ENCODE measurements around the gene LRRC8D. TPM values are rescaled to one million over a fixed set of nuclear protein-coding genes. Genes with fewer than 3 reads are reported as not detected.

LRRC8D gene
- total and polyA plus RNA-seq, 8 donors = 14.3 to 23.6 (median 17.0) TPM

DNA sequence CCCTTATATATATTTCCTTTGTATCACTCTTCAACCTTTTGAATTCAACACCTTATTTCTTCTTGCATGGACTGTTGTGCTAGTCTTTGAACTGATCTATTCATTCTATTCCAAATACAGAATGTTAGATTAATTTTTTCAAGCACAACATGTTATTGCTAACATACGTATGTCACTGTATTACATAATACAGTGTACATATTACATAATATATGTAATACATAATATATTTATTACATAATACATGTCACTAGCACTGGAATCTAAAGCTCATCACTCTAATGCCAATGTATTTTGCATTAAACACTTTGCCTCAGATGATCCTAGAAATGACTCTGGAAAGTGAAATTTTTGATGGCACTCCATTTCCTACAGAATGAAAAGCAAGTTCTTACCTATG lies 59.8 kb downstream of the LRRC8D start:
- no peak for DNase-seq
- Histone ChIP-seq H3K4me1 (no peaks in the 10 kb centered on the region), H3K27me3 (no peaks in the 10 kb centered on the region), H3K4me3 (no peak overlapping the region), H3K27ac (no peak overlapping the region), H3K36me3 (peaks cover 0 to 3% of the 10 kb centered on the region in 2 donors), H3K9me3 (peaks cover 0 to 15% of the 10 kb centered on the region in 2 donors)
- no peak for ATAC-seq
- intact Hi-C loops (cut with DNase I) = no loop called here
- TF ChIP-seq, protein P1, sequence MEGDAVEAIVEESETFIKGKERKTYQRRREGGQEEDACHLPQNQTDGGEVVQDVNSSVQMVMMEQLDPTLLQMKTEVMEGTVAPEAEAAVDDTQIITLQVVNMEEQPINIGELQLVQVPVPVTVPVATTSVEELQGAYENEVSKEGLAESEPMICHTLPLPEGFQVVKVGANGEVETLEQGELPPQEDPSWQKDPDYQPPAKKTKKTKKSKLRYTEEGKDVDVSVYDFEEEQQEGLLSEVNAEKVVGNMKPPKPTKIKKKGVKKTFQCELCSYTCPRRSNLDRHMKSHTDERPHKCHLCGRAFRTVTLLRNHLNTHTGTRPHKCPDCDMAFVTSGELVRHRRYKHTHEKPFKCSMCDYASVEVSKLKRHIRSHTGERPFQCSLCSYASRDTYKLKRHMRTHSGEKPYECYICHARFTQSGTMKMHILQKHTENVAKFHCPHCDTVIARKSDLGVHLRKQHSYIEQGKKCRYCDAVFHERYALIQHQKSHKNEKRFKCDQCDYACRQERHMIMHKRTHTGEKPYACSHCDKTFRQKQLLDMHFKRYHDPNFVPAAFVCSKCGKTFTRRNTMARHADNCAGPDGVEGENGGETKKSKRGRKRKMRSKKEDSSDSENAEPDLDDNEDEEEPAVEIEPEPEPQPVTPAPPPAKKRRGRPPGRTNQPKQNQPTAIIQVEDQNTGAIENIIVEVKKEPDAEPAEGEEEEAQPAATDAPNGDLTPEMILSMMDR (IDR thresholded peaks at IDR 0.05) = no peak

DNA sequence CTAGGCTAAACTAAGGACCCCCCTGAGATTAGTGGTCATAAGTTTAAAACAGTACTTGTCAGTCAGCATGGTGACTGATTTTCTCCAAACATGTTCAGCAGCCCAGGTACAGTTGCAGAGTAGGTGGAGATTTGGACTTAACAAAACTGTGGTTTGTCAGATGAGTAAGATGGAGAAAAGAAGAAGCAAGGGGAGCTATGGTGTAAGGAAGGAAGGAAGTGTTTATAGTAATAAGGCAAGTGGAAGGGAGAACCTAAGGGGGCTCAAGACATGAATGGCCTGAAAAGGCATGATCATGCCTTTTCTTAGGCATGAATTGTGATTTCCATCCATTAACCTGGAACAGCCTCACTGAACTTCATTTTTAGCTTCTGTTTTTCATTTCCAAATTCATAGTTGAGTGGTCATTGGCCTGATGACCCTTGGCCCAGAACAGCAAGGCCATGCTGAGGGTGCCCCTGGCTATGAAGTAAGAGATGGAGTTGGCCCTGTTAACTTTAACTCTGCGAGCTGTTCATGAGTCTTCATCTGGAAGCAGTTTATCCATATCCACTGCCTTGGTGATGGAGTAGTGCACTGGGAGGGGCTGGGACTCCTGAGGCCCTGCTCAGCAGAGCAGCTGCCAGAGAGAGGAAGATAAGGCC lies 60.7 kb downstream of the LRRC8D start:
- H3K27me3 ChIP-seq = no peaks in the 10 kb centered on the region
- H3K9me3 ChIP-seq = peaks cover 0 to 15% of the 10 kb centered on the region in 2 donors
- H3K4me1 ChIP-seq = no peaks in the 10 kb centered on the region
- no peak for DNase-seq
- no peak for ATAC-seq
- TF ChIP-seq, protein P1 (IDR thresholded peaks at IDR 0.05) = no peak
- no peak overlapping the region for H3K4me3 ChIP-seq
- intact Hi-C loops (cut with DNase I) = no loop called here
- peaks cover 0 to 3% of the 10 kb centered on the region in 2 donors for H3K36me3 ChIP-seq
- H3K27ac ChIP-seq = no peak overlapping the region

DNA sequence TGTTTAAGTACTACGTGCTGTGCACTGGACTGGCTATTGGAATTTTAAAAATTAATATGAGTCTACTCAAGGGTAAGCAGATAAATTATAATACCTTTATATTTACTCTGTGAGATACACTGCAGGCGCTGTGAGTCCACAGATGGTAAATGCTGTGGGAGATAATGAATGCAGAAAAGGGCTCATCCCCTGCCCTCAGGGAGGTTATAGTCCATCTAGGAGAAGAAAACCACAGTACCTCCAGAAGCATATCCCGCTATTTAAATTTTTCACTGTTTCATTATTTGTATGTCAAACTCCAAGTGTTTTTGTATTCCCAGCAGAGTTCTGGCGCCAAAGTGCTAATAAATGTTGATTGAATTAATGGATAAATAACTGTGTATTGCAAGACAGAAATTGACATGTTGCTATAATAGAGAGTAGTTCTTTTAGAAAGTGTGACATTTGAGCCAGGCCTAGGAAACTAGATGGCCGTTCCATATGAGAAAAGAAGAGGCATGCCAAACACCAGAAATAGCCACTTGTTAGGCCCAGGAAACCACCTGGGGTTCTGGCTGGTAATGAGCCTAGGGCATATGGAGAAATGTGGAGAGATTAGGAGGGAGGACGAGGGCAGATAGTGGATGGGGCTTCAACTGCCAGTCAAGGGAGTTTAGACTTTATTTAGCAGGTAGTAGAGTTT lies 61.7 kb downstream of the LRRC8D start:
- no peak overlapping the region for H3K4me3 ChIP-seq
- TF ChIP-seq, protein P1 (IDR thresholded peaks at IDR 0.05) = no peak
- ATAC-seq = no peak
- intact Hi-C loops (cut with DNase I) = no loop called here
- H3K4me1 ChIP-seq = no peaks in the 10 kb centered on the region
- H3K27ac ChIP-seq = no peak overlapping the region
- no peak for DNase-seq
- peaks cover 0 to 3% of the 10 kb centered on the region in 2 donors for H3K36me3 ChIP-seq
- no peaks in the 10 kb centered on the region for H3K27me3 ChIP-seq
- peaks cover 0 to 15% of the 10 kb centered on the region in 2 donors for H3K9me3 ChIP-seq

DNA sequence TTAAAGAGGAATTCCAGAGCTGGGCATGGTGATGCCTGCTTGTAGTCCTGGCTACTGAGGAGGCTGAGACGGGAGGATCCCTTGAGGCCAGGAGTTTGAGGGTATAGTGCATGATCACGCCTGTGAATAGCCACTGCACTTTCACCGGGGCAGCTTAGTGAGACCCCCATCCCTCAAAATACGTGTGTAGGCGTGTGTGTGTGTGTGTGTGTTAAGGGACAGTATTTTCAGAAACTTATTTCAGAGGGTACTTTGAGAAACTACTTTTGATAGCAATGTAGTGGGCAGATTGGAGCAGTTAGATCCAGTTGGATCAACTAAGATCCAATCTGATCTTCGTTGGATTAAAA lies 62.2 kb downstream of the LRRC8D start:
- TF ChIP-seq, protein P1 (IDR thresholded peaks at IDR 0.05) = no peak
- no peak overlapping the region for H3K27ac ChIP-seq
- peaks cover 0 to 3% of the 10 kb centered on the region in 2 donors for H3K36me3 ChIP-seq
- intact Hi-C loops (cut with DNase I) = no loop called here
- no peaks in the 10 kb centered on the region for H3K27me3 ChIP-seq
- peaks cover 0 to 15% of the 10 kb centered on the region in 2 donors for H3K9me3 ChIP-seq
- H3K4me1 ChIP-seq = no peaks in the 10 kb centered on the region
- ATAC-seq (no peak), DNase-seq (no peak)
- H3K4me3 ChIP-seq = no peak overlapping the region

DNA sequence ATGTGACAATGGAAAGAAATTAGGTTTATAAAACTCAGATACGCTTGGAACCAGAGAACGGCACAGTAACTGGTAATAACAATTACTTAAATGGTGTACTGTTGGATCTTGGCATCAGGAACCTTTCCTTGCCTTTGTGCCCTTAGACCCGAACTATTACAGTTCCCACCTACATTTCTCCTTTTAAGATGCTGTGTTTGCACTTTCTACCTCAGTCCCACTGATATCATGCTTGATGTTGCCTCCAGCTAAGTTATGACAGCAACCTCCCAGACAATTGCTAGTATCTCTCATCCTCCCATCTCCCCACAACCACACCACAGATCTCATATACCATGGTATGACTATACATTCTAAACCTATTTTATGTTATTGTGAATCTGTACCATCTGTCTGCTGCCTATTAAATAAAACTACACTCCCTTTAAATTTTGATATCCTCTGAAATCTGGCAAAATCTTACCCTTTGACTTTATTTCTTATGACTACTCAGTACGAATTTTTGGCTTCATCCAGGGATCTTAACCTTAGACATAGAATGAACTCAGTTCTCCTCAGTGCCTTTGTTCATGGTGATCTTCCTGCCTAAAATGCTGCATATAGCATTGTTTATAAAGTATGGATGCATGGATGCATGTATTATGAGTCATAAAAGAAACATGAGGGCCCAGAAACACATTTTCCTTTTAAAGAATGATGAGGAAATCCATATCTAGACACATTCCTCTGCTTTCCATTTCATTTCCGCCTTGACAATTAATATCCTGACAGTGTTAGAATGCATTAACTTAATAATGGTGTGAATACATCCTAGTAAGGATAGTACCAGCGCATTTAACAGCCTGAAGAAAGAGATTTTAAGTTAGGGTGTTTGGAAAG lies 64.1 kb downstream of the LRRC8D start:
- Histone ChIP-seq H3K27ac (no peak overlapping the region), H3K36me3 (peaks cover 0 to 3% of the 10 kb centered on the region in 2 donors), H3K27me3 (no peaks in the 10 kb centered on the region), H3K4me3 (no peak overlapping the region), H3K9me3 (peaks cover 0 to 15% of the 10 kb centered on the region in 2 donors), H3K4me1 (no peaks in the 10 kb centered on the region)
- intact Hi-C loops (cut with DNase I) = no loop called here
- DNase-seq = no peak
- ATAC-seq = no peak
- TF ChIP-seq, protein P1 (IDR thresholded peaks at IDR 0.05) = no peak
